ENCODE results near the gene AGBL1. TPM values are rescaled to one million over a fixed set of nuclear protein-coding genes. Genes with fewer than 3 reads are reported as not detected.

AGBL1 gene
- polyA plus RNA-seq, 1 experiment, result not detected

DNA sequence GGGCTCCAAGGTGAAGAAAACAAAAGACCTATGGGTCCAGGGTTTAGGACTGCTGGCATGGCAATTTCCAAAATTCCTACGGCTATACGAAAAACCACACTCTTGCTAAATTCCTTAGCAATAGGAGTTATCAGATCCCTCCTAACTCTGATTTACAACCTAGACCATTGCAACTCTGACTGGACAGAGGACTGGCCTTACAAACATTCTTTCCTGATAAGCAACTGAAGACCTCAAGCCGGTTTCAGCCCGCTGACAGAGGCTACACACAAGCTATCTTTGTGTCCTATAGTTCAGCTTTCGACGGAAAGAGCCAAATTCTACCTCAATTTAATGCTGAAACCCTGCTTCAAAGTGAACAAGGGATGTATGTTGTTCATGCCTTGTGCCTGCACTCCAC is 38.3 kb upstream of the AGBL1 start:
- no peak for DNase-seq (ENCODE audit: low read depth, low spot score)
- Histone ChIP-seq H3K9me3 (ENCODE audit: control insufficient read depth, insufficient read depth, low read length) (no peaks in the 10 kb centered on the region), H3K4me3 (ENCODE audit: low read depth, low read length) (no peak overlapping the region), H3K27me3 (ENCODE audit: control insufficient read depth, insufficient read depth, low read length) (no peaks in the 10 kb centered on the region), H3K27ac (ENCODE audit: low read depth, low read length) (no peak overlapping the region)
- TF ChIP-seq, protein P1, sequence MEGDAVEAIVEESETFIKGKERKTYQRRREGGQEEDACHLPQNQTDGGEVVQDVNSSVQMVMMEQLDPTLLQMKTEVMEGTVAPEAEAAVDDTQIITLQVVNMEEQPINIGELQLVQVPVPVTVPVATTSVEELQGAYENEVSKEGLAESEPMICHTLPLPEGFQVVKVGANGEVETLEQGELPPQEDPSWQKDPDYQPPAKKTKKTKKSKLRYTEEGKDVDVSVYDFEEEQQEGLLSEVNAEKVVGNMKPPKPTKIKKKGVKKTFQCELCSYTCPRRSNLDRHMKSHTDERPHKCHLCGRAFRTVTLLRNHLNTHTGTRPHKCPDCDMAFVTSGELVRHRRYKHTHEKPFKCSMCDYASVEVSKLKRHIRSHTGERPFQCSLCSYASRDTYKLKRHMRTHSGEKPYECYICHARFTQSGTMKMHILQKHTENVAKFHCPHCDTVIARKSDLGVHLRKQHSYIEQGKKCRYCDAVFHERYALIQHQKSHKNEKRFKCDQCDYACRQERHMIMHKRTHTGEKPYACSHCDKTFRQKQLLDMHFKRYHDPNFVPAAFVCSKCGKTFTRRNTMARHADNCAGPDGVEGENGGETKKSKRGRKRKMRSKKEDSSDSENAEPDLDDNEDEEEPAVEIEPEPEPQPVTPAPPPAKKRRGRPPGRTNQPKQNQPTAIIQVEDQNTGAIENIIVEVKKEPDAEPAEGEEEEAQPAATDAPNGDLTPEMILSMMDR (IDR thresholded peaks at IDR 0.05; ENCODE audit: low read depth, low read length), result no peak
- CTCF ChIA-PET, result no interaction called here
- POLR2A ChIA-PET, result no interaction called here

DNA sequence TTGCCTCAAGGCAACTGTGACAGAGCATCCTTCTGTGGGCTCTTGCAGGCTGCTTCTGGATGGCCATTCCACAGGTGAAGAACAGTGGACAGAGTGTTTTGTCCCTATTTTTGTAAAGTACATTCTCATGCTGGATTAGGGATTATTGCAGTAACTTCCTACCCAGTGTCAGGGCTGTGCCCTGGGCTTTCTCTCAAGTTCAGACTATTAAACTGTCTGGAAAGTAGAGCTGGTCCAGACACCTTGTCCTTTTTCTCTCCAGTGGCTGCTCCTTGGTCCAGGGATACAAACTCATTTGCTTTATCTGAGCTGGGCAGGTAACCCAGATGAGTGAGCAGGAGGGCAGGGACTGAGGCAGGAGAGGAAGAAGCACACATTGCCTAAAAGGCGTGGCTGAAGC is 37.4 kb upstream of the AGBL1 start:
- Histone ChIP-seq H3K9me3 (ENCODE audit: control insufficient read depth, insufficient read depth, low read length) (no peaks in the 10 kb centered on the region), H3K27ac (ENCODE audit: low read depth, low read length) (no peak overlapping the region), H3K27me3 (ENCODE audit: control insufficient read depth, insufficient read depth, low read length) (no peaks in the 10 kb centered on the region), H3K4me3 (ENCODE audit: low read depth, low read length) (no peak overlapping the region)
- CTCF ChIA-PET, result no interaction called here
- DNase-seq (ENCODE audit: low read depth, low spot score), result no peak
- POLR2A ChIA-PET, result no interaction called here
- TF ChIP-seq, protein P1 (IDR thresholded peaks at IDR 0.05; ENCODE audit: low read depth, low read length), result no peak

DNA sequence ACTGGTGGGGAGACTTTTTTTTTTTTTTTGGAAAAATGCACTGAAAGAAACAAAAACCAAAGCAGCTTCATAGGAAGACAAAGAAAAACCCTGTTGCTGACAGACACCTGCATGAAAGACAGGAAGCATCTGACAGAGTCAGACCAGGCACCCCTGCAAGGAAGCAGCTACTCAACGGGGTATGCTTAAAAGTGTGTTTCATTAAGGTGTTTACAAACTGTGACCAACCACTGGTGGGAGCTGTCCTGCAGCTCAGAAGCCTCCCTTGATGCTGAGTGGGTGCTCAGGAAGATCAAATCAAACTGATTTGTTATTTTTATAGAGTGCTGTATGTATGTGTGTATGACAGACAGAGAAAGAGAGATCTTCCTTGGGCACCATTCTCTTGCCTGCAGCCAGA is 34.7 kb upstream of the AGBL1 start:
- ChIA-PET POLR2A (no interaction called here), CTCF (no interaction called here)
- Histone ChIP-seq H3K27ac (ENCODE audit: low read depth, low read length) (no peak overlapping the region), H3K4me3 (ENCODE audit: low read depth, low read length) (no peak overlapping the region), H3K9me3 (ENCODE audit: control insufficient read depth, insufficient read depth, low read length) (no peaks in the 10 kb centered on the region), H3K27me3 (ENCODE audit: control insufficient read depth, insufficient read depth, low read length) (no peaks in the 10 kb centered on the region)
- TF ChIP-seq, protein P1 (IDR thresholded peaks at IDR 0.05; ENCODE audit: low read depth, low read length), result no peak
- no peak for DNase-seq (ENCODE audit: low read depth, low spot score)

DNA sequence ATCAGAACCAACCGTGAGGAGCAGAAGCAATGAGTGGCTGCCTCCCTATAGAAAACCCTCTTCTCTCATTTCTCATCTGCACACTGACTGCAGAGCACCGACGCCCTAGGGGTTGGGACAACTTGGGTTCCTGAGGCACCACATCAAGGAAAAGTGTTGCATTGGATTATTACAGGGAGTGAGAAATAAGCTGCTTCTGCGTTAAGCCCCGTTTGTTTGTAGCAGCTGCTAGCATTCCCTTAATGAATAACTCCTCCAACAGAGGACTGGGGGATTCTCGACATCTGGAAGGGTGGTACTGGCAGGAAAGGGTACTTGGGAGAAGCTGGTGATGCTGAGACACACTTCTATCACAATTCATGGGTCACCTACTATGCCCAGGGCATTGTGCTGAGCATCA is 25.3 kb upstream of the AGBL1 start:
- H3K4me3 ChIP-seq (ENCODE audit: low read depth, low read length), result no peak overlapping the region
- peaks cover 4% of the 10 kb centered on the region; the same call in 1 of the 2 replicates for H3K9me3 ChIP-seq (ENCODE audit: control insufficient read depth, insufficient read depth, low read length)
- no peak for DNase-seq (ENCODE audit: low read depth, low spot score)
- no peaks in the 10 kb centered on the region for H3K27me3 ChIP-seq (ENCODE audit: control insufficient read depth, insufficient read depth, low read length)
- no peak overlapping the region for H3K27ac ChIP-seq (ENCODE audit: low read depth, low read length)
- TF ChIP-seq, protein P1 (IDR thresholded peaks at IDR 0.05; ENCODE audit: low read depth, low read length), result no peak
- POLR2A ChIA-PET, result no interaction called here
- CTCF ChIA-PET, result no interaction called here

DNA sequence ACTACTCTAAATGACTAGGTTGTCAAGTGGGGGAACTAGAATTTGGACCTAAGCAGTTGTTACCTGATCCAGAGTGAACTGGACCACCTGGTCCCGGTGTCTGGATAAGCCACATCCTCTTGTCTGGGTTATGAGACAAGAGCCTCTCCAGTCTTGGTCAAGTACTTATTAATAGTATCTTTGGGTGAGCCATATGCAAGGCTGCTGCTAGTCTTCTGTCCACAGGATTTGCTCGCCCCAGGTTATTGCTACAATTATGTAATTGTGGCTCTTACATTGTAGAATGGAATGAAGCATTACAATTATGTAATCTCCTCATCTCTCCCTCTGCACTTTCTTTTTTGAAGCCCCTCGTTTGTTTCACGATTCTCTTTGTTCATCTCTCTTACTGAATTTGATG is 24.0 kb upstream of the AGBL1 start:
- CTCF ChIA-PET, result no interaction called here

More for the DNA sequence above, 24.0 kb upstream of the AGBL1 start:
- POLR2A ChIA-PET, result no interaction called here
- Histone ChIP-seq H3K27me3 (ENCODE audit: control insufficient read depth, insufficient read depth, low read length) (no peaks in the 10 kb centered on the region), H3K9me3 (ENCODE audit: control insufficient read depth, insufficient read depth, low read length) (peaks cover 4% of the 10 kb centered on the region; the same call in 1 of the 2 replicates), H3K27ac (ENCODE audit: low read depth, low read length) (no peak overlapping the region), H3K4me3 (ENCODE audit: low read depth, low read length) (no peak overlapping the region)
- no peak for DNase-seq (ENCODE audit: low read depth, low spot score)
- TF ChIP-seq, protein P1 (IDR thresholded peaks at IDR 0.05; ENCODE audit: low read depth, low read length), result no peak
